Osteoblast (primary cell): ENCODE data around the gene C13orf46. TPM values are rescaled to one million over a fixed set of nuclear protein-coding genes. Genes with fewer than 3 reads are reported as not detected.

Experiments used
- DNase-seq: peaks from one replicate; pipeline ENCODE4 v3.0.0; 2011; ENCODE audit warnings: low spot score, mixed read lengths; ENCODE audit not compliant: insufficient read length; ENCODE audit errors: missing footprints
- H2AFZ ChIP-seq: 2 replicates; pipeline ENCODE4 v1.6.0; 2011; ENCODE audit warnings: mild to moderate bottlenecking, low read length
- H3K27ac ChIP-seq: 2 replicates; pipeline ENCODE4 v1.5.1; 2011; ENCODE audit warnings: mild to moderate bottlenecking, low read depth, low read length, moderate library complexity
- H3K27me3 ChIP-seq: 2 replicates; pipeline ENCODE4 v1.6.0; 2012; ENCODE audit warnings: mild to moderate bottlenecking, control low read depth, inconsistent platforms, low read length, moderate library complexity; ENCODE audit not compliant: insufficient read depth
- H3K36me3 ChIP-seq: 2 replicates; pipeline ENCODE4 v1.5.1; 2011; ENCODE audit warnings: mild to moderate bottlenecking, low read length, control low read depth, moderate library complexity; ENCODE audit not compliant: insufficient read depth
- H3K4me1 ChIP-seq: 2 replicates; pipeline ENCODE4 v1.5.1; 2011; ENCODE audit warnings: mild to moderate bottlenecking, low read length, control low read depth, moderate library complexity; ENCODE audit not compliant: insufficient read depth
- H3K4me2 ChIP-seq: 2 replicates; pipeline ENCODE4 v1.6.0; 2011; ENCODE audit warnings: mild to moderate bottlenecking, low read length; ENCODE audit not compliant: insufficient read depth
- H3K4me3 ChIP-seq: fragments of 200-600 bp; sonication (generic); 3 replicates; pipeline ENCODE4 v1.5.1; 2012; ENCODE audit warnings: mild to moderate bottlenecking, low read length, inconsistent platforms; ENCODE audit not compliant: insufficient read depth
- H3K79me2 ChIP-seq: 2 replicates; pipeline ENCODE4 v1.6.0; 2012; ENCODE audit warnings: mild to moderate bottlenecking, low read length, control low read depth, inconsistent platforms; ENCODE audit not compliant: insufficient read depth
- H3K9me3 ChIP-seq: 2 replicates; pipeline ENCODE4 v1.5.1; 2011; ENCODE audit warnings: low read depth, low read length, control low read depth
- H4K20me1 ChIP-seq: 2 replicates; pipeline ENCODE4 v1.6.0; 2012; ENCODE audit warnings: mild to moderate bottlenecking, low read length, control low read depth; ENCODE audit not compliant: insufficient read depth
- CTCF ChIP-seq: IDR thresholded peaks from 2 replicates; pipeline ENCODE4 v1.5.1; 2011; ENCODE audit warnings: mild to moderate bottlenecking, low read depth, low read length, moderate library complexity; ENCODE audit errors: extremely low read depth
- total RNA-seq: library from RNA; depleted of rRNA; stranded (reverse); fragments of >200 nt; gene quantifications from 2 replicates; pipeline ENCODE4 v1.2.3, GENCODE V29; 2012

The C13orf46 gene
- total RNA-seq, 1 donor: 0.36 TPM

GRCh38 chr13:114000151-114001040 is 26.5 kb upstream of the C13orf46 start:
- Histone ChIP-seq H3K27me3 (no peaks in the 10 kb centered on the region), H2AFZ (no peak overlapping the region), H3K27ac (no peak overlapping the region), H3K4me2 (no peak overlapping the region), H3K36me3 (peaks cover 39% of the 10 kb centered on the region), H3K4me1 (peaks cover 12% of the 10 kb centered on the region), H3K9me3 (no peaks in the 10 kb centered on the region), H3K79me2 (no peaks in the 10 kb centered on the region), H4K20me1 (no peaks in the 10 kb centered on the region), H3K4me3 (no peak overlapping the region)
- no peak for TF ChIP-seq CTCF
- no peak for DNase-seq

- peak overlapping the region; percentile 87 for H3K27ac ChIP-seq
- H3K27me3 ChIP-seq: no peaks in the 10 kb centered on the region
- H3K4me3 ChIP-seq: no peak overlapping the region
- TF ChIP-seq CTCF: no peak
- no peak overlapping the region for H2AFZ ChIP-seq
- H3K79me2 ChIP-seq: no peaks in the 10 kb centered on the region
- peak; percentile 93 for DNase-seq
- no peaks in the 10 kb centered on the region for H4K20me1 ChIP-seq
- H3K4me1 ChIP-seq: peaks cover 12% of the 10 kb centered on the region
- peaks cover 45% of the 10 kb centered on the region for H3K36me3 ChIP-seq
- no peak overlapping the region for H3K4me2 ChIP-seq
- H3K9me3 ChIP-seq: no peaks in the 10 kb centered on the region
Measured at GRCh38 chr13:113999618-113999910, 25.7 kb upstream of the C13orf46 start.

GRCh38 chr13:113998781-113999617 is 25.1 kb upstream of the C13orf46 start:
- no peak overlapping the region for H3K4me2 ChIP-seq
- no peak for TF ChIP-seq CTCF
- H3K36me3 ChIP-seq: peaks cover 48% of the 10 kb centered on the region
- H4K20me1 ChIP-seq: no peaks in the 10 kb centered on the region
- H3K79me2 ChIP-seq: no peaks in the 10 kb centered on the region
- H2AFZ ChIP-seq: no peak overlapping the region
- H3K4me3 ChIP-seq: no peak overlapping the region
- H3K27ac ChIP-seq: peak overlapping the region; percentile 87
- no peaks in the 10 kb centered on the region for H3K9me3 ChIP-seq
- H3K27me3 ChIP-seq: no peaks in the 10 kb centered on the region
- DNase-seq: no peak
- peaks cover 12% of the 10 kb centered on the region for H3K4me1 ChIP-seq
